ENCODE results near the gene DISC1. TPM values are rescaled to one million over a fixed set of nuclear protein-coding genes. Genes with fewer than 3 reads are reported as not detected.

DISC1 gene
- total RNA-seq, 5 donors from 2014 or later (not counting 1 experiment from before 2014, with no cell fraction given), result 12.9 to 37.0 (median 14.6) TPM

DNA sequence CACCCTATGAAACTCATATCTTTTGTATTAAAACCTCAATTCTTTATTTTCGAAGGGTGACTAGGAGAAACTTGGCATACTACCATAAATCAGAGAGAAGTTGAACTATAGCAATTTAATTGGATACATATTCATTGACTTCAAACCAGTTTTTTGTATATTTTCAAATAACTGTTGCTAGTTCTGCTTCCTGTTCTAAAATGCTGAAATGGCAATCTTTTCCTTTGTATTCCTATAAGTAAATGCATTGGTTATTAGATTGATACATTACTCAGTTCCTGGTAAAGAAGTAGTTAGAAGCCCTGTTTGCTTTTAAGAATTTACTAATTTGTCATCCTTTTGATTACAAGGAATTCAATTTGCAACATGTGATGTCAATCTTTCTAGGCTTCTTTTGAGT, 200.0 kb downstream of the DISC1 start:
- WGBS (ENCODE audit: insufficient coverage), result no CpG with 5 or more reads among the region's 1 CpG
- peaks cover 0 to 2% of the 10 kb centered on the region in 2 donors for H3K36me3 ChIP-seq (ENCODE audit: control insufficient read depth in 2 of 2, extremely low read depth in 1 of 2, insufficient read depth in 1 of 2, low read length in 1 of 2)
- no peak overlapping the region for H3K27ac ChIP-seq (ENCODE audit: low read length)
- CTCF ChIA-PET, result no interaction called here
- no peaks in the 10 kb centered on the region for H3K27me3 Mint-ChIP-seq
- DNase-seq, result no peak
- H3K27ac Mint-ChIP-seq, result no peak overlapping the region
- no peaks in the 10 kb centered on the region for H3K27me3 ChIP-seq (replicated peaks in 1 of 2; ENCODE audit: control insufficient read depth in 2 of 2, extremely low read depth in 1 of 2, insufficient read depth in 2 of 2, low read length in 1 of 2)
- no peaks in the 10 kb centered on the region for H3K9me3 ChIP-seq
- H3K4me1 Mint-ChIP-seq, result peaks cover 0 to under 1% (median 0%) of the 10 kb centered on the region in 3 donors
- POLR2A ChIA-PET, result no interaction called here
- H3K4me3 ChIP-seq (ENCODE audit: control insufficient read depth in 1 of 2, extremely low read depth in 1 of 2, low read length in 1 of 2), result no peak overlapping the region
- no peaks in the 10 kb centered on the region for H3K4me1 ChIP-seq (ENCODE audit: control insufficient read depth in 1 of 2, extremely low read depth in 1 of 2, insufficient read depth in 2 of 2, low read length in 2 of 2)
- peaks cover 48% of the 10 kb centered on the region for H3K36me3 Mint-ChIP-seq
- H3K4me3 Mint-ChIP-seq, result no peak overlapping the region
- H3K9me3 Mint-ChIP-seq, result no peaks in the 10 kb centered on the region
- no peak for ATAC-seq (replicated peaks in 1 of 4)

DNA sequence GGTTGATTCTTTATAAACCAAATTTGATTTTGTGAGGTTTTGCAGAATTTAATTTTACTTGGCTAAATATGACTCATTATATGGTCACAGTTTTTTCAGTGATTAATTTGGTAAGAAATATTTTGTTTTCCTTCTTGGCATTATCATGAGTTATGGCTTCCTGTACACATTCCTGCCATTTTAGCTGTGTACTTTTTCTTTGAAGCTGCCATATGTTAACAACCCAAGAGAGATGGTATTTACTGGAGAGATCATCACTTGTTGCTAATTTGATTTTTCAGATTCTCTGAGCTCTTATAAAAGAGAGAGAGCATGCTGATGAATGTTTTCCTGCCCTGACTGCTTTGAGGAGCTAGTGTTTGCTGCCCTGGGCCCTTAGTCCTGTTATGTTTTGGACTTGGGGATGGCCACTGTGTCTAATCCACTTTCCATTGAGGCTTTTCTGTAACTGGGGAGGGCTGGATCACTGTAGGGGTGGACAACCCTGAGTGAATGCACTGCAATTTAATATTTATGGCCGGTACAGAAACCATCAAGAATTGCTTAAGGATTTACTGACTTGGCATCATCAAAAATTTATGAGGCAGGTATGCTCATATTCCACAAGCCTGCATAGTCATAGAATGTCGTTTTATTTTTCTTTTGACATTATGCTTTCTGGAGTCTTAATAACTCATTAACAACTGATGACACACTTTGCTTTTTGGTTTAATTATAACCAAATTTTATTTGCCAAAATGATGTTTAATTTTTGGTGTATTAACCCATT, 200.9 kb downstream of the DISC1 start:
- CTCF ChIA-PET, result no interaction called here
- POLR2A ChIA-PET, result no interaction called here
- no CpG with 5 or more reads among the region's 2 CpGs for WGBS (ENCODE audit: insufficient coverage)

DNA sequence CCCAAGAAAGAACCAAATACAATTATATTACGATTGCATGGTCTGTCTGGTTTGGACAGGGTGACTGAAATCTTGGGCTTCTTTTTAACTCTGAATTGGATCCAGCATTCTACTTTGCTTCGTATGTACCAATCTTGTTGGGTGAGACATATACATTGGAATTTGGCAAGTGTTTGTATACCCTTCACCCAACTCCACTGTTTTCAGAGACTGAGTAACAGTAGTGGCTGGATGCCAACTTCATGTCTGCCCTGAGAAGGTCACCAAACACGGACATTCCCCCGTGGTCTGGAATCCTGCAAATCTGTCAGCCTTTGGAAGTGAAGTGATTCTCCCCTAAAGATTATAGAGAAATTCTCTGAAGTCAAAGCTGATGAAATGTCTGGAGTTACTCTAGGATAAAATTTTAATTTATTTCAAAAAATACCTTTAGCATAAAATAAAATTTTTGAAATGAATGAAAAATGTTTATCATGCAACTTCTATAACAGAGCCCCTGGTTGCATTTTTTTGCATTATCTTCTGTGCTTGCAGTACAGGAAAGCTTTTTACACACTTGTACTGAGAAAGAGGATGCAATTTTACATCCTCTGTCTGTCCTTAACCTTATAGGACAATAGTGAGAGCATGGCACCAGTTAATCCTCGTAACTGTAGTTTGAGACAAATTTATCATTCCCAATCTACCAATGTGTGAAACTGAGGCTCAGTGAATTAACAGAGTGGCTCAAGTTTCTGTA, 201.8 kb downstream of the DISC1 start:
- no peaks in the 10 kb centered on the region for H3K27me3 ChIP-seq (replicated peaks in 1 of 2; ENCODE audit: control insufficient read depth in 2 of 2, extremely low read depth in 1 of 2, insufficient read depth in 2 of 2, low read length in 1 of 2)
- H3K27ac Mint-ChIP-seq, result no peak overlapping the region
- H3K27ac ChIP-seq (ENCODE audit: low read length), result no peak overlapping the region
- no peaks in the 10 kb centered on the region for H3K9me3 ChIP-seq
- H3K4me1 ChIP-seq (ENCODE audit: control insufficient read depth in 1 of 2, extremely low read depth in 1 of 2, insufficient read depth in 2 of 2, low read length in 2 of 2), result no peaks in the 10 kb centered on the region
- ChIA-PET CTCF (no interaction called here), POLR2A (no interaction called here)
- peaks cover 32% of the 10 kb centered on the region for H3K36me3 Mint-ChIP-seq
- DNase-seq (no peak), ATAC-seq (replicated peaks in 1 of 4) (no peak)
- H3K27me3 Mint-ChIP-seq, result no peaks in the 10 kb centered on the region
- H3K36me3 ChIP-seq (ENCODE audit: control insufficient read depth in 2 of 2, extremely low read depth in 1 of 2, insufficient read depth in 1 of 2, low read length in 1 of 2), result peaks cover 0 to 2% of the 10 kb centered on the region in 2 donors
- H3K4me3 Mint-ChIP-seq, result no peak overlapping the region
- no CpG with 5 or more reads among the region's 5 CpGs for WGBS (ENCODE audit: insufficient coverage)
- H3K9me3 Mint-ChIP-seq, result no peaks in the 10 kb centered on the region
- H3K4me3 ChIP-seq (ENCODE audit: control insufficient read depth in 1 of 2, extremely low read depth in 1 of 2, low read length in 1 of 2), result no peak overlapping the region
- peaks cover 0 to 6% (median 2%) of the 10 kb centered on the region in 3 donors for H3K4me1 Mint-ChIP-seq

More for the DNA sequence above, 200.9 kb downstream of the DISC1 start:
- Histone ChIP-seq H3K27me3 (replicated peaks in 1 of 2; ENCODE audit: control insufficient read depth in 2 of 2, extremely low read depth in 1 of 2, insufficient read depth in 2 of 2, low read length in 1 of 2) (no peaks in the 10 kb centered on the region), H3K9me3 (no peaks in the 10 kb centered on the region), H3K27ac (ENCODE audit: low read length) (no peak overlapping the region), H3K4me1 (ENCODE audit: control insufficient read depth in 1 of 2, extremely low read depth in 1 of 2, insufficient read depth in 2 of 2, low read length in 2 of 2) (no peaks in the 10 kb centered on the region), H3K36me3 (ENCODE audit: control insufficient read depth in 2 of 2, extremely low read depth in 1 of 2, insufficient read depth in 1 of 2, low read length in 1 of 2) (peaks cover 0 to 2% of the 10 kb centered on the region in 2 donors), H3K4me3 (ENCODE audit: control insufficient read depth in 1 of 2, extremely low read depth in 1 of 2, low read length in 1 of 2) (no peak overlapping the region)
- H3K4me1 Mint-ChIP-seq, result peaks cover 0 to 6% (median 2%) of the 10 kb centered on the region in 3 donors
- ATAC-seq (replicated peaks in 1 of 4), result no peak
- no peaks in the 10 kb centered on the region for H3K9me3 Mint-ChIP-seq
- no peak overlapping the region for H3K27ac Mint-ChIP-seq
- no peak overlapping the region for H3K4me3 Mint-ChIP-seq
- no peaks in the 10 kb centered on the region for H3K27me3 Mint-ChIP-seq
- DNase-seq, result no peak
- peaks cover 40% of the 10 kb centered on the region for H3K36me3 Mint-ChIP-seq

DNA sequence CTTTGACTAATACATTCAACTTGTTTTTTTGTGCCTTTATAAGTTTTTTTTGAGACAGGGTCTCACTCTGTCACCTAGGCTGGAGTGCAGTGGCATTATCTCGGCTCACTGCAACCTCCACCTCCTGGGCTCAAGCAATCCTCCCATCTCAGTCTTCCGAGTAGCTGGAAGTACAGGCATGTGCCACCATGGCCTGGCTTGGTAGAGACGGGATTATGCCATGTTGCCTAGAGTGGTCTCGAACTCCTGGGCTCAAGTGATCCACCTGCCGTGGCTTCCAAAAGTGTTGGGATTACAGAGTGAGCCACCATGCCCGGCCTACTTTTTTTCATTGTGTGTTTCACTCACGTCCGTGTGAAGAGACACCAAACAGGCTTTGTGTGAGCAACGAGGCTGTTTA, 202.7 kb downstream of the DISC1 start:
- CTCF ChIA-PET, result no interaction called here
- no peak overlapping the region for H3K4me3 Mint-ChIP-seq
- H3K4me1 ChIP-seq (ENCODE audit: control insufficient read depth in 1 of 2, extremely low read depth in 1 of 2, insufficient read depth in 2 of 2, low read length in 2 of 2), result no peaks in the 10 kb centered on the region
- no peaks in the 10 kb centered on the region for H3K27me3 Mint-ChIP-seq
- POLR2A ChIA-PET, result no interaction called here
- DNase-seq, result no peak
- peaks cover 0 to 2% of the 10 kb centered on the region in 2 donors for H3K36me3 ChIP-seq (ENCODE audit: control insufficient read depth in 2 of 2, extremely low read depth in 1 of 2, insufficient read depth in 1 of 2, low read length in 1 of 2)
- peaks cover 30% of the 10 kb centered on the region for H3K36me3 Mint-ChIP-seq
- no peaks in the 10 kb centered on the region for H3K27me3 ChIP-seq (replicated peaks in 1 of 2; ENCODE audit: control insufficient read depth in 2 of 2, extremely low read depth in 1 of 2, insufficient read depth in 2 of 2, low read length in 1 of 2)
- peaks cover 0 to 6% (median 2%) of the 10 kb centered on the region in 3 donors for H3K4me1 Mint-ChIP-seq
- H3K9me3 ChIP-seq, result no peaks in the 10 kb centered on the region
- no peak overlapping the region for H3K27ac ChIP-seq (ENCODE audit: low read length)
- no peak overlapping the region for H3K27ac Mint-ChIP-seq
- WGBS (ENCODE audit: insufficient coverage), result 86% methylated on average over 8 of the region's 9 CpGs
- no peaks in the 10 kb centered on the region for H3K9me3 Mint-ChIP-seq
- no peak for ATAC-seq (replicated peaks in 1 of 4)
- H3K4me3 ChIP-seq (ENCODE audit: control insufficient read depth in 1 of 2, extremely low read depth in 1 of 2, low read length in 1 of 2), result no peak overlapping the region

DNA sequence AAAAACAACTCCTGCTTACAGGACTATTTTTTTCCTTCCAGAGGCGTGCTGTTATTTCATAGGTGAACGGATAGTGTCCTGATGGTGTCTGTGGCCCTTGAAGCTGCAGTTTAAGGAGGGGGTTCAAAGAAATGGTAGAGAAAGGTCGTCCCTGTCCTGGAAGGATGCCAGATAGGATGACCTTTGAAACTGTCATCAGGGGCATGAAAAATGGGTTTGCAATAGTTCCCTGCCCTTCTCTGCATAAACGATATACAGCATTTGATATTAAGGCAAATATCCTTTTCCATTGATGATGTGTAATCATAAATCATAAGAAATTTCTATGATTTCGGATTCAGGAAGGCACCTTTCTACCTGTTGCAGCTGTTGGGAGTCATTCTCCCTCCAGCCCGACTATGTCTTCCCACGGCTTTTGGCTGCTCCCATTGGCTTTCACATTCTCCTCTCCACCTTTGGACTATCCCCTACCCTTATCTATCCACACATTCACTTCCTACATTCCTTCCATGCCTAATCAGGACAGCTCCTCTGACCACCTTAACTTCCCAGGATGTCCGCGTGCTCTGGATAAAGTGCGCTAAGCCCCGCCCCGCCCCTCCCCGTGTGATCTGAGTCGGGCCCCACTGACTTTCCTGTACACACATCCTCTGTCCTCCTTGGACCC, 209.8 kb downstream of the DISC1 start:
- ATAC-seq (replicated peaks in 1 of 4), result no peak
- ChIA-PET CTCF (no interaction called here), POLR2A (no interaction called here)
- H3K27me3 ChIP-seq (replicated peaks in 1 of 2; ENCODE audit: control insufficient read depth in 2 of 2, extremely low read depth in 1 of 2, insufficient read depth in 2 of 2, low read length in 1 of 2), result no peaks in the 10 kb centered on the region
- Mint-ChIP-seq H3K36me3 (peaks cover 34% of the 10 kb centered on the region), H3K4me1 (peaks cover 0 to 12% (median 2%) of the 10 kb centered on the region in 3 donors), H3K9me3 (no peaks in the 10 kb centered on the region), H3K27me3 (no peaks in the 10 kb centered on the region), H3K27ac (no peak overlapping the region), H3K4me3 (no peak overlapping the region)
- 100% methylated on average over 3 of the region's 14 CpGs for WGBS (ENCODE audit: insufficient coverage)
- no peaks in the 10 kb centered on the region for H3K9me3 ChIP-seq
- no peaks in the 10 kb centered on the region for H3K4me1 ChIP-seq (ENCODE audit: control insufficient read depth in 1 of 2, extremely low read depth in 1 of 2, insufficient read depth in 2 of 2, low read length in 2 of 2)
- H3K4me3 ChIP-seq (ENCODE audit: control insufficient read depth in 1 of 2, extremely low read depth in 1 of 2, low read length in 1 of 2), result no peak overlapping the region
- DNase-seq, result no peak
- no peaks in the 10 kb centered on the region for H3K36me3 ChIP-seq (ENCODE audit: control insufficient read depth in 2 of 2, extremely low read depth in 1 of 2, insufficient read depth in 1 of 2, low read length in 1 of 2)
- no peak overlapping the region for H3K27ac ChIP-seq (ENCODE audit: low read length)

DNA sequence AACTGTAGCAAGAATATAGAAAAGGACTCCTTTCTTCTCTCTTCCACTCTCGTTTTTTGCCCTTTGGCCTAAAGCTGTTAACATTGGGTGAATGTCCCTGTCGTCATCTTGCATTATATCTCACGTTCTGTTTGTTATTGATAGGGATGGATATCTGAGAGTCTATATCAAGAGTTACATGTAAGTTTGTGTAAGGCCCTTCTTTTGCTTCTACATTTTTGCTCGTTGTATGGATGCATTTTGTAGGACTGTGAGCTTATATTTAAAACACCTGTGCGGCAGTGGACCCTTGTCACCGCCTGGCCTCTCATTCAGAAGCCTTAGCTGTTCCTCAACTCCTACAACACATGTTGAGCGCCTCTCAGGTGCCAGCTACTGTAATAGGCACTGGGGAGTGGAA, 211.9 kb downstream of the DISC1 start:
- Histone ChIP-seq H3K27ac (ENCODE audit: low read length) (no peak overlapping the region), H3K4me1 (ENCODE audit: control insufficient read depth in 1 of 2, extremely low read depth in 1 of 2, insufficient read depth in 2 of 2, low read length in 2 of 2) (no peaks in the 10 kb centered on the region), H3K27me3 (replicated peaks in 1 of 2; ENCODE audit: control insufficient read depth in 2 of 2, extremely low read depth in 1 of 2, insufficient read depth in 2 of 2, low read length in 1 of 2) (no peaks in the 10 kb centered on the region), H3K4me3 (ENCODE audit: control insufficient read depth in 1 of 2, extremely low read depth in 1 of 2, low read length in 1 of 2) (no peak overlapping the region), H3K9me3 (no peaks in the 10 kb centered on the region), H3K36me3 (ENCODE audit: control insufficient read depth in 2 of 2, extremely low read depth in 1 of 2, insufficient read depth in 1 of 2, low read length in 1 of 2) (no peaks in the 10 kb centered on the region)
- Mint-ChIP-seq H3K27ac (no peak overlapping the region), H3K9me3 (no peaks in the 10 kb centered on the region), H3K4me3 (no peak overlapping the region), H3K27me3 (no peaks in the 10 kb centered on the region), H3K36me3 (peaks cover 34% of the 10 kb centered on the region), H3K4me1 (peaks cover 6 to 16% (median 8%) of the 10 kb centered on the region in 3 donors)
- POLR2A ChIA-PET, result no interaction called here
- CTCF ChIA-PET, result no interaction called here
- DNase-seq (no peak), ATAC-seq (replicated peaks in 1 of 4) (no peak)
- WGBS (ENCODE audit: insufficient coverage), result no CpG with 5 or more reads among the region's 7 CpGs

Data from T-cell (primary cell).